HEK293T (cell line): ENCODE measurements around the gene BIN1.

ENCODE experiments used
- CTCF ChIA-PET: fragments of 350-600 bp; formaldehyde crosslinking; extraction: SDS; loops from one replicate; lab custom pipeline; 2021; ENCODE audit warnings: antibody characterized with exemption, inconsistent platforms; lab: Yijun Ruan, JAX
- POLR2A ChIA-PET: fragments of 350-600 bp; formaldehyde crosslinking; extraction: SDS; loops from one replicate; lab custom pipeline; 2020; ENCODE audit warnings: antibody characterized with exemption, inconsistent platforms; lab: Yijun Ruan, JAX
- DNase-seq: peaks from one replicate; pipeline ENCODE4 v3.0.0; 2012; ENCODE audit warnings: mixed read lengths; ENCODE audit errors: extremely low spot score
- ARNT ChIP-seq: fragments of 450-650 bp; IDR thresholded peaks from 2 replicates; pipeline ENCODE4 v1.6.1; 2017; ENCODE audit warnings: mild to moderate bottlenecking
- BHLHE40 ChIP-seq: fragments of 450-650 bp; IDR thresholded peaks from 2 replicates; pipeline ENCODE4 v1.6.1; 2016; ENCODE audit warnings: mild to moderate bottlenecking, moderate library complexity, borderline replicate concordance
- CTBP1 ChIP-seq: fragments of 450-650 bp; IDR thresholded peaks from 2 replicates; pipeline ENCODE4 v1.6.1; 2016; ENCODE audit warnings: borderline replicate concordance
- ELF4 ChIP-seq: fragments of 450-650 bp; IDR thresholded peaks from 2 replicates; pipeline ENCODE4 v1.6.1; 2017; ENCODE audit warnings: antibody characterized with exemption
- FOXA1 ChIP-seq: fragments of 450-650 bp; IDR thresholded peaks from 2 replicates; pipeline ENCODE4 v1.6.1; 2016; ENCODE audit warnings: mild to moderate bottlenecking
- FOXK2 ChIP-seq: fragments of 450-650 bp; IDR thresholded peaks from 2 replicates; pipeline ENCODE4 v1.6.1; 2016; ENCODE audit warnings: mild to moderate bottlenecking
- FOXM1 ChIP-seq: fragments of 450-650 bp; IDR thresholded peaks from 2 replicates; pipeline ENCODE4 v1.6.1; 2017; ENCODE audit warnings: mild to moderate bottlenecking, borderline replicate concordance
- HDGF ChIP-seq: fragments of 450-650 bp; IDR thresholded peaks from 2 replicates; pipeline ENCODE4 v1.6.1; 2017; ENCODE audit warnings: antibody characterized with exemption, borderline replicate concordance
- L3MBTL2 ChIP-seq: fragments of 450-650 bp; conservative IDR thresholded peaks from 2 replicates; pipeline ENCODE4 v1.6.1; 2016; ENCODE audit warnings: mild to moderate bottlenecking
- LEF1 ChIP-seq: fragments of 450-650 bp; IDR thresholded peaks from 2 replicates; pipeline ENCODE4 v1.6.1; 2017; ENCODE audit warnings: mild to moderate bottlenecking, borderline replicate concordance
- NFRKB ChIP-seq: fragments of 450-650 bp; IDR thresholded peaks from 2 replicates; pipeline ENCODE4 v1.6.1; 2016; ENCODE audit warnings: mild to moderate bottlenecking, moderate library complexity
- SP1 ChIP-seq: fragments of 450-650 bp; IDR thresholded peaks from 2 replicates; pipeline ENCODE4 v1.6.1; 2017
- SUZ12 ChIP-seq: fragments of 450-650 bp; IDR thresholded peaks from 2 replicates; pipeline ENCODE4 v1.6.1; 2016; ENCODE audit warnings: mild to moderate bottlenecking
- TARDBP ChIP-seq: fragments of 450-650 bp; IDR thresholded peaks from 2 replicates; pipeline ENCODE4 v1.6.1; 2016
- ZNF384 ChIP-seq: fragments of 450-650 bp; IDR thresholded peaks from 2 replicates; pipeline ENCODE4 v1.6.1; 2016
- TF ChIP-seq, protein P1 (sequence below): fragments of 450-650 bp; IDR thresholded peaks from 2 replicates; pipeline ENCODE4 v1.6.1; 2016

The BIN1 gene

DNA sequence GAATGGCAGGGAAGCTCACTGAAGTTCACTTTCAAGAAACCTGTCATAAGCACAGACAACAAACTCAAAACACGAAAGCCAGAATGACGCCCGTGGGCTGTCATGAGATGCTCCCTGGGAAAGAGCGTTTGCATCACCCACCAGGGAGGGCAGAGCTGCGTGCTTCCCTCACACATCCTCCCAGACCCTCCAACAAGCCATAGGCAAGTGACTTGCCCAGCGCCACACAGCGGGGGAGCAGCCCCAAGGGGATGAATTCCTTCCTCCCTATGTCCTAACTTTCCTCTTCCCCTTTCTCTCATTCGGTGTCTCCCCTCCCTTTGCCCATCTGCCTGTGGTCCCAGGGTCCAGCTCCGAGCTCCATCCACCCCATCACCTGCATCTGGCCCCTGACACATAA lies 10.7 kb downstream of the BIN1 start:
- CTCF ChIA-PET = no interaction called here
- POLR2A ChIA-PET = no interaction called here
- DNase-seq = no peak
- TF ChIP-seq SUZ12 (no peak), TARDBP (no peak), FOXK2 (no peak), BHLHE40 (no peak), CTBP1 (no peak), FOXA1 (no peak), LEF1 (no peak), FOXM1 (no peak), ELF4 (no peak), L3MBTL2 (no peak), NFRKB (no peak), HDGF (no peak), SP1 (no peak), ARNT (no peak), ZNF384 (no peak)
- TF ChIP-seq, protein P1, sequence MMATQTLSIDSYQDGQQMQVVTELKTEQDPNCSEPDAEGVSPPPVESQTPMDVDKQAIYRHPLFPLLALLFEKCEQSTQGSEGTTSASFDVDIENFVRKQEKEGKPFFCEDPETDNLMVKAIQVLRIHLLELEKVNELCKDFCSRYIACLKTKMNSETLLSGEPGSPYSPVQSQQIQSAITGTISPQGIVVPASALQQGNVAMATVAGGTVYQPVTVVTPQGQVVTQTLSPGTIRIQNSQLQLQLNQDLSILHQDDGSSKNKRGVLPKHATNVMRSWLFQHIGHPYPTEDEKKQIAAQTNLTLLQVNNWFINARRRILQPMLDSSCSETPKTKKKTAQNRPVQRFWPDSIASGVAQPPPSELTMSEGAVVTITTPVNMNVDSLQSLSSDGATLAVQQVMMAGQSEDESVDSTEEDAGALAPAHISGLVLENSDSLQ = no peak

DNA sequence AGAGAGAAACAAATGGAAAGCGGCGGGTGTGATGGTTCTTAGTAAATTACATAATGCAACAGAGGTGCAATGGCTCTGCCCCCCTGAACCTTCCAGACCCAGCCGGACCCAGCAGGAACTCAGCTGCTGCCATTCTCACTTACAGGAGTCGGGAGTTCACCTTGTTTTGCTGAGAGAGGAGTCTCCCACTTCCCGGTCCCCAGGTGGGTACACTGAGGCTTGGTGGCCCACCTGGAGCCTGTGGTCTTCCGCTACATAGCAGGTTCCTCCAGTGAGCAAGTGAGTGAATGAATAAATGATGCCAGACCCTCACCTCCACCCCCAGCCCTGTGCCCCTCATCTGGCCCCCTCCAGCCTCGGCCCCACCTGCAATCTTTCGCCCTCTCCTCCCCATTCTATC lies 11.2 kb downstream of the BIN1 start:
- POLR2A ChIA-PET = no interaction called here
- DNase-seq = no peak
- TF ChIP-seq ARNT (no peak), ZNF384 (no peak), FOXK2 (no peak), SP1 (no peak), NFRKB (no peak), SUZ12 (no peak), FOXA1 (no peak), BHLHE40 (no peak), FOXM1 (no peak), ELF4 (no peak), LEF1 (no peak), HDGF (no peak), L3MBTL2 (no peak), TARDBP (no peak), CTBP1 (no peak)
- TF ChIP-seq, protein P1 = no peak
- CTCF ChIA-PET = no interaction called here

DNA sequence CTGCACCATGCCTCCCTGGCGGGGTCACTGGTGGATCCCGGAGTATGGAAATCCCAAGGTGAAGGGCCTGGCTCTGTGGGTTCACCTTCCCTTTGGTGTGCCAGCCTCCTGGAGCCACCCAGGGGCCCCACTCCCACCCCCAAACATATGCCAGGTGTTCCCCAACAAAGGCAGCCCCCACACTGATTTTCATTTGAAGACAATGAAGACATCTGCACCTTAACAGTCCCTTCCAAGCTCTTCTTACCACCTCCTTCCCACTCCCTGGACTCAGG lies 11.7 kb downstream of the BIN1 start:
- ChIA-PET CTCF (no interaction called here), POLR2A (no interaction called here)

DNA sequence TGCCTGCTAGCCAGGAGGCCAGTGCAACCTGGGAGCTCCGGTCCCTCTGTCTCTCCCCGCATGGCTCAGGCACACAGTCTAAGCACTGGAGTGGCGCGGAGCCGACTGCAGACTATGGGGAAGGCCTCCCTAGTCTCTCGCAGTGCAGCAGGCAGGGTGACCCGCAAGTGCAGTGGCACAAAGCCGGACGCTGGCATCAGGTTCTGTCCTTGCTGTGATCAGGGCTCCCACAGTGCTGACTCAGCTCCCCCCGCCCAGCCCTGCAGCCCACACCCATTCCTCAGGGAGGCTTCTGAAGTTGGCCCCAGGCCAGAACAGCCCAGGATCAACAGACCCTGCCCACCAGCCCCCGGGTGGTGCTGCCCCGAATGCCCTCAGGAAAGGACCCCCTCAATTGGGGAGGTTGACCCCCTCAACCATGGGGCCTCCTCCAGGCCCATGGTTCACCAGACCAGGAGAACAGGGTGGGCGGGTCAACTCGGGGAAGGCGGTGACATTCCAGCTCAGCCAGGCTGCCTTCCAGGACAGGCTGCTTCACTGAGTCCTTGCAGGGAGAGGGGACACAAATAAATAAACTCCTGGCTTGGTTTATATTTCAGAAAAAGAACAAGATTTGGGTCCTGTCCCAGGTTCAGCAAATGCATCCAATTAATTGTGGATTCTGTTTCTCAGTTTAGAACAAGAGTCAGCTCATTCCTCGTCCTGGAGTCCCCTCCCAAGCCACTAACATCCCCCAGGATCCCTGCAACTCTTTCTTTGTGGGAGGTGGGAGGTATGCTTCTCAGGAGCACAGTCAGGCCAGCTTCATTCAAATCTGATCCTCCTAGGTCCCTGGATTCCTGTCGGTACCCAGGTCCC lies 12.2 kb downstream of the BIN1 start:
- TF ChIP-seq SP1 (no peak), ZNF384 (no peak), FOXK2 (no peak), ELF4 (no peak), FOXA1 (no peak), BHLHE40 (no peak), TARDBP (no peak), FOXM1 (no peak), SUZ12 (no peak), HDGF (no peak), L3MBTL2 (no peak), LEF1 (no peak), NFRKB (no peak)
- ChIA-PET POLR2A (no interaction called here), CTCF (interaction anchor here (1.1 kb wide), 1 partner anchor 27 kb away, joined by 3 read pairs; no protein-coding TSS in a partner anchor)
- peak; percentile 34 for DNase-seq

More for the DNA sequence above, 11.7 kb downstream of the BIN1 start:
- TF ChIP-seq ARNT (no peak), NFRKB (no peak), L3MBTL2 (no peak), ELF4 (no peak), SUZ12 (no peak), TARDBP (no peak)
- DNase-seq = no peak

DNA sequence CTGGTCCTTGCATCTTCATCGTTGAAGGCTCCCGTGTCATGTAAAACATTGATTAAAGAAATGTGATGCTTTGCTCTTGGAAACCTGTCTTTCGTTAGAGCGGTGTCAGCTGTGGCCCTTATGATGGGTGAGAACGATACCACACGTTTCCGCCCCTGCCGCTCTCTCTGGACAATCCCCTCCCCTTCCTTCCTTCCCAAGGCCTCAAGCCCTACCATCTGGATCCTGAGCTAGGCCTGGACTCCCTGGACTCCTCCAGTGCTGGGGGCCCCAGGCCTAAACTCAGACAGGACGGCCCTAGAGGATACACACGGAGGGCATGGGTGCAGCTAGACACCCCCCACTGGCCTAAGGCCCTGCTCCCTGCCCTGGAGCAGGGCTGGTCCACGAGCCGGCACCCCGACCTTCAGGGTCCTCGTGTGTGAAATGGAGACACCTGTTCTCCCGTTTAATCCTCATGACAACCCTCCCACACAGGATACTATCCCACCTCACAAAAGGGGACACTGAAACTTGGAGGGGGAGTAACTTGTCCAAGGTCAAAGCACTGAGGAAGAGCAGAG lies 13.2 kb downstream of the BIN1 start:
- no peak for DNase-seq
- TF ChIP-seq FOXA1 (no peak), L3MBTL2 (no peak), NFRKB (no peak), TARDBP (no peak), LEF1 (no peak), FOXM1 (no peak), HDGF (no peak), ARNT (no peak), SUZ12 (no peak), CTBP1 (no peak), SP1 (no peak)
- TF ChIP-seq, protein P1 = no peak
- CTCF ChIA-PET = interaction anchor here (1.1 kb wide), 1 partner anchor 26 kb away, joined by 3 read pairs; no protein-coding TSS in a partner anchor
- POLR2A ChIA-PET = no interaction called here
